Measurements from ENCODE around the gene TBC1D5.

TBC1D5 gene

DNA sequence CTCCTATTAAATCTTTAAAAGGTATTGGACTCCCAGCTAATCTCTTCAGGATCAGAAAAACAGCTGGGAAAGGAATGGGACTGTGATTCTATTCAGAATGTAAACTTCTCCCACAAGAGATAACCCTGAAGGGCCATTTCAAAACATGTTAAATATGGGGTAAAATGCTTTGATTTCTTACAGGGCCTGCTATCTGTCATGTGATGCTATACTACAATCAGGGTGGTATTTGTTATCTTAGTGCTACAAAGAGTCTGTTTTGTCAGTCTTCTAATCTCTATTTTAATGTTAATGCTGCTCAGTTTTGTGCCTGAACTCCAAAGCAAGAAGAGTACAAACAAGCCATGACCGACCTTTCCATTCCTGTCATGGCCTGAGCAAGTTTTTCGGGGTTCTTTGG, 186.9 kb downstream of the TBC1D5 start:
- no peaks in the 10 kb centered on the region for H3K4me1 ChIP-seq (ENCODE audit: low read depth, poor library complexity, severe bottlenecking)
- no peaks in the 10 kb centered on the region for H3K36me3 ChIP-seq (ENCODE audit: insufficient read depth)
- H3K9ac ChIP-seq, result no peak overlapping the region
- H3K79me2 ChIP-seq (ENCODE audit: insufficient read depth, low read depth), result no peaks in the 10 kb centered on the region
- H3K27ac ChIP-seq, result no peak overlapping the region
- TF ChIP-seq, protein P1, sequence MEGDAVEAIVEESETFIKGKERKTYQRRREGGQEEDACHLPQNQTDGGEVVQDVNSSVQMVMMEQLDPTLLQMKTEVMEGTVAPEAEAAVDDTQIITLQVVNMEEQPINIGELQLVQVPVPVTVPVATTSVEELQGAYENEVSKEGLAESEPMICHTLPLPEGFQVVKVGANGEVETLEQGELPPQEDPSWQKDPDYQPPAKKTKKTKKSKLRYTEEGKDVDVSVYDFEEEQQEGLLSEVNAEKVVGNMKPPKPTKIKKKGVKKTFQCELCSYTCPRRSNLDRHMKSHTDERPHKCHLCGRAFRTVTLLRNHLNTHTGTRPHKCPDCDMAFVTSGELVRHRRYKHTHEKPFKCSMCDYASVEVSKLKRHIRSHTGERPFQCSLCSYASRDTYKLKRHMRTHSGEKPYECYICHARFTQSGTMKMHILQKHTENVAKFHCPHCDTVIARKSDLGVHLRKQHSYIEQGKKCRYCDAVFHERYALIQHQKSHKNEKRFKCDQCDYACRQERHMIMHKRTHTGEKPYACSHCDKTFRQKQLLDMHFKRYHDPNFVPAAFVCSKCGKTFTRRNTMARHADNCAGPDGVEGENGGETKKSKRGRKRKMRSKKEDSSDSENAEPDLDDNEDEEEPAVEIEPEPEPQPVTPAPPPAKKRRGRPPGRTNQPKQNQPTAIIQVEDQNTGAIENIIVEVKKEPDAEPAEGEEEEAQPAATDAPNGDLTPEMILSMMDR (conservative IDR thresholded peaks at IDR 0.05; ENCODE audit: low read depth, low read length), result no peak
- H3K4me2 ChIP-seq, result no peak overlapping the region
- no peaks in the 10 kb centered on the region for H4K20me1 ChIP-seq (ENCODE audit: insufficient read depth)
- no peaks in the 10 kb centered on the region for H3K27me3 ChIP-seq (ENCODE audit: insufficient read depth, low read depth)
- H3K4me3 ChIP-seq (IDR thresholded peaks at IDR 0.05; ENCODE audit: insufficient read depth, low read depth, low read length), result no peak overlapping the region
- no peak overlapping the region for H2AFZ ChIP-seq (ENCODE audit: low read depth)

DNA sequence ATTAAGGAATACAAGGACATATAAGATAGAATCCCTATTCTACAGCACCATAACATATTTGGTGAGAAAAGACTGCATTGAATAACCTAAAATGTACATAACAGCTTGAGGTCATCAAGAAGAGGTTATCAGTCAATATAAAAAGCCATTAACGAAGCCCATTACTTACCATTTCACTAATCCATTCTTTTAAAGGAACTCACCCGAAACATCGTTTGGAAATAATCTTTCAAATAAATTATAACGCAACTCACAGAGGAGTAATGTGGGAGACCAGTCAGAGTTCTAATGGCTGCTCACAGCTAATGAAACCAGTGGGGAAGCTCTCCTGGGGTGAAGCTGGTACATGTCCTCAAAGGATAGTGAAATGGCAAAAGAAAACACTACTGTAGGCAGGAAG, 188.4 kb downstream of the TBC1D5 start:
- H3K4me1 ChIP-seq (ENCODE audit: low read depth, poor library complexity, severe bottlenecking), result no peaks in the 10 kb centered on the region
- no peaks in the 10 kb centered on the region for H3K27me3 ChIP-seq (ENCODE audit: insufficient read depth, low read depth)
- no peaks in the 10 kb centered on the region for H3K36me3 ChIP-seq (ENCODE audit: insufficient read depth)
- no peaks in the 10 kb centered on the region for H4K20me1 ChIP-seq (ENCODE audit: insufficient read depth)
- no peak overlapping the region for H2AFZ ChIP-seq (ENCODE audit: low read depth)
- no peak overlapping the region for H3K4me2 ChIP-seq
- no peak overlapping the region for H3K9ac ChIP-seq
- no peak overlapping the region for H3K27ac ChIP-seq
- TF ChIP-seq, protein P1 (conservative IDR thresholded peaks at IDR 0.05; ENCODE audit: low read depth, low read length), result no peak
- H3K79me2 ChIP-seq (ENCODE audit: insufficient read depth, low read depth), result no peaks in the 10 kb centered on the region
- H3K4me3 ChIP-seq (IDR thresholded peaks at IDR 0.05; ENCODE audit: insufficient read depth, low read depth, low read length), result no peak overlapping the region

DNA sequence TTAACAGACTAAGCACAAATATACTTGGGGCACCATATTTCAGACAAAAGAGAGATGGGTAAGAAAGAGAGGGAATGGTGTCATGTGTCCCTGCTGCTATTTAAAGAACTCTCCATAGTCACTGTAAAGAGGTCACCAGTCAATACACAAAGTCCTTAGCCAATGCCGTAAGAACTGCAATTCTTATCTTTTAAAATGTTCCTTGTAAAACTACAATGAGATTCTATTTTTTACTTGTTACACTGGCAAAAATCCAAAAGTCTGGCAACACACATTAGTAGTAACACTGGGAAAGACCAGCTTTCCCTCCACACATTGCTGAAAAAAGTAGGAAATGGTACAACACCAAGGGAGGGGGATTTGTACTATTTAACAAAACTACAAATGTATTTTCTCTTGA, 189.4 kb downstream of the TBC1D5 start:
- TF ChIP-seq, protein P1 (conservative IDR thresholded peaks at IDR 0.05; ENCODE audit: low read depth, low read length), result no peak
- no peak overlapping the region for H2AFZ ChIP-seq (ENCODE audit: low read depth)
- no peaks in the 10 kb centered on the region for H4K20me1 ChIP-seq (ENCODE audit: insufficient read depth)
- H3K4me2 ChIP-seq, result no peak overlapping the region
- H3K4me3 ChIP-seq (IDR thresholded peaks at IDR 0.05; ENCODE audit: insufficient read depth, low read depth, low read length), result no peak overlapping the region
- no peaks in the 10 kb centered on the region for H3K4me1 ChIP-seq (ENCODE audit: low read depth, poor library complexity, severe bottlenecking)
- no peak overlapping the region for H3K9ac ChIP-seq
- H3K27me3 ChIP-seq (ENCODE audit: insufficient read depth, low read depth), result no peaks in the 10 kb centered on the region
- H3K27ac ChIP-seq, result no peak overlapping the region
- H3K79me2 ChIP-seq (ENCODE audit: insufficient read depth, low read depth), result no peaks in the 10 kb centered on the region
- no peaks in the 10 kb centered on the region for H3K36me3 ChIP-seq (ENCODE audit: insufficient read depth)

DNA sequence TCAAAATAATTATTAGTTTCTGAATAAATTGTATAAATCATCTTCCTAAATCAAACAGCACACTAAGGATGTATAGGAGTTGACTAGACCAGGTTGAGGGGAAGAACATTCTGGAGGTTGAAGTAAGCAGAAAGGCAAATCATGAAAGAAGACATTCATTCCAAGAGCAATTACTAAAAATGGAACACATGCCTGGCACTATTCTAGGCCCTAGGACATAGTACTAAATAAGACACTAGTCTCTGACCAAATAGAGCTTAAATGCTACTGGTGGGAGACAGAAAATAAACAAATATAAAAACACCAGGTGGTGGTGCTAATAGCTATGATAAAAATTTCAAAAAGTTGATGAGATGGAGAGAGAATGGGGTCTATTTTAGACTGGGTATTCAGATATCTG, 190.1 kb downstream of the TBC1D5 start:
- H2AFZ ChIP-seq (ENCODE audit: low read depth), result no peak overlapping the region
- H3K4me3 ChIP-seq (IDR thresholded peaks at IDR 0.05; ENCODE audit: insufficient read depth, low read depth, low read length), result no peak overlapping the region
- no peak overlapping the region for H3K27ac ChIP-seq
- no peaks in the 10 kb centered on the region for H3K79me2 ChIP-seq (ENCODE audit: insufficient read depth, low read depth)
- no peaks in the 10 kb centered on the region for H3K4me1 ChIP-seq (ENCODE audit: low read depth, poor library complexity, severe bottlenecking)
- H3K4me2 ChIP-seq, result no peak overlapping the region
- no peak overlapping the region for H3K9ac ChIP-seq
- no peaks in the 10 kb centered on the region for H3K36me3 ChIP-seq (ENCODE audit: insufficient read depth)
- no peaks in the 10 kb centered on the region for H4K20me1 ChIP-seq (ENCODE audit: insufficient read depth)
- H3K27me3 ChIP-seq (ENCODE audit: insufficient read depth, low read depth), result no peaks in the 10 kb centered on the region
- TF ChIP-seq, protein P1 (conservative IDR thresholded peaks at IDR 0.05; ENCODE audit: low read depth, low read length), result no peak
